HepG2 (cell line): ENCODE measurements around the gene GBP3. TPM values are rescaled to one million over a fixed set of nuclear protein-coding genes. Genes with fewer than 3 reads are reported as not detected.

Experiments used
- AHDC1 ChIP-seq: sonication (generic); formaldehyde crosslinking; IDR thresholded peaks from 2 replicates; pipeline ENCODE4 v1.5.1; 2020; ENCODE audit warnings: mild to moderate bottlenecking, missing genetic modification reagents, borderline replicate concordance
- CREM ChIP-seq, 2 experiments: sonication (generic) in 1 of 2; formaldehyde crosslinking in 1 of 2; IDR thresholded peaks; 2 replicates each; pipeline versions ENCODE4 v1.4.0 to v1.6.1; 2016 to 2020; ENCODE audit warnings: antibody characterized with exemption in 1 of 2, mild to moderate bottlenecking in 1 of 2, missing genetic modification reagents in 1 of 2
- FOXA3 ChIP-seq: IDR thresholded peaks from 2 replicates; pipeline ENCODE4 v1.6.1; 2016; ENCODE audit warnings: missing genetic modification reagents, missing compliant biosample characterization
- GTF2F1 ChIP-seq: fragments of 150-350 bp; IDR thresholded peaks from 2 replicates; pipeline ENCODE4 v1.6.1; 2014; ENCODE audit warnings: low read length
- HNF1B ChIP-seq: sonication (generic); formaldehyde crosslinking; IDR thresholded peaks from 2 replicates; pipeline ENCODE4 v1.5.1; 2020; ENCODE audit warnings: mild to moderate bottlenecking, moderate library complexity, missing genetic modification reagents
- HOXA3 ChIP-seq: sonication (generic); formaldehyde crosslinking; IDR thresholded peaks from 2 replicates; pipeline ENCODE4 v1.5.0; 2020; ENCODE audit warnings: missing genetic modification reagents
- NONO ChIP-seq, 2 experiments: fragments of 450-650 bp in 1 of 2; sonication (generic) in 1 of 2; formaldehyde crosslinking in 1 of 2; IDR thresholded peaks in 1 of 2; conservative IDR thresholded peaks in 1 of 2; 2 replicates each; pipeline versions ENCODE4 v1.6.1 to v1.8.0; 2017 to 2022; ENCODE audit warnings: mild to moderate bottlenecking in 1 of 2, missing genetic modification reagents in 1 of 2, moderate library complexity in 1 of 2
- SCMH1 ChIP-seq: sonication (generic); formaldehyde crosslinking; IDR thresholded peaks from 2 replicates; pipeline ENCODE4 v1.9.0; 2021; ENCODE audit warnings: missing genetic modification reagents, mild to moderate bottlenecking, borderline replicate concordance
- SMAD3 ChIP-seq: sonication (generic); formaldehyde crosslinking; IDR thresholded peaks from 2 replicates; pipeline ENCODE4 v1.4.0; 2020; ENCODE audit warnings: missing genetic modification reagents
- TMF1 ChIP-seq: sonication (generic); formaldehyde crosslinking; IDR thresholded peaks from 2 replicates; pipeline ENCODE4 v1.8.1; 2022; ENCODE audit warnings: low read depth, missing genetic modification reagents
- YEATS4 ChIP-seq: sonication (generic); formaldehyde crosslinking; IDR thresholded peaks from 2 replicates; pipeline ENCODE4 v1.4.0; 2020; ENCODE audit warnings: missing genetic modification reagents, borderline replicate concordance
- YY1 ChIP-seq: IDR thresholded peaks from 2 replicates; pipeline ENCODE4 v1.6.1; 2011; ENCODE audit warnings: low read length, low read depth, moderate library complexity, mild to moderate bottlenecking; ENCODE audit not compliant: insufficient read depth, insufficient replicate concordance
- ZBTB7B ChIP-seq: sonication (generic); formaldehyde crosslinking; IDR thresholded peaks from 2 replicates; pipeline ENCODE4 v1.4.0; 2020; ENCODE audit warnings: missing genetic modification reagents
- ZMYM2 ChIP-seq: sonication (generic); formaldehyde crosslinking; IDR thresholded peaks from 2 replicates; pipeline ENCODE4 v1.8.0; 2022; ENCODE audit warnings: mild to moderate bottlenecking, missing genetic modification reagents
- ZNF10 ChIP-seq: sonication (generic); formaldehyde crosslinking; IDR thresholded peaks from 2 replicates; pipeline ENCODE4 v1.4.0; 2020; ENCODE audit warnings: mild to moderate bottlenecking, low read depth, missing genetic modification reagents, borderline replicate concordance
- ZNF12 ChIP-seq: sonication (generic); formaldehyde crosslinking; IDR thresholded peaks from 2 replicates; pipeline ENCODE4 v1.5.0; 2020; ENCODE audit warnings: missing genetic modification reagents
- ZNF124 ChIP-seq: sonication (generic); formaldehyde crosslinking; IDR thresholded peaks from 2 replicates; pipeline ENCODE4 v1.4.0; 2020; ENCODE audit warnings: missing genetic modification reagents
- ZNF17 ChIP-seq: sonication (generic); formaldehyde crosslinking; IDR thresholded peaks from 2 replicates; pipeline ENCODE4 v1.5.0; 2020; ENCODE audit warnings: mild to moderate bottlenecking, missing genetic modification reagents
- ZNF562 ChIP-seq: sonication (generic); formaldehyde crosslinking; IDR thresholded peaks from 2 replicates; pipeline ENCODE4 v1.8.0; 2022; ENCODE audit warnings: missing genetic modification reagents, borderline replicate concordance
- ZNF563 ChIP-seq: sonication (generic); formaldehyde crosslinking; IDR thresholded peaks from 2 replicates; pipeline ENCODE4 v1.8.0; 2022; ENCODE audit warnings: mild to moderate bottlenecking, moderate library complexity, missing genetic modification reagents
- ZNF616 ChIP-seq: sonication (generic); formaldehyde crosslinking; IDR thresholded peaks from 2 replicates; pipeline ENCODE4 v1.5.0; 2020; ENCODE audit warnings: low read depth, mild to moderate bottlenecking, missing genetic modification reagents
- ZNF644 ChIP-seq: IDR thresholded peaks from 2 replicates; pipeline ENCODE4 v1.6.1; 2016; ENCODE audit warnings: low read depth
- ZNF776 ChIP-seq: sonication (generic); formaldehyde crosslinking; IDR thresholded peaks from 2 replicates; pipeline ENCODE4 v1.4.0; 2020; ENCODE audit warnings: mild to moderate bottlenecking, missing genetic modification reagents
- polyA plus RNA-seq, 8 experiments: library from polyadenylated mRNA; depleted of rRNA in 3 of 8; stranded (reverse) in 7 of 8; unstranded in 1 of 8; fragments of >200 nt; fragmentation: Illumina TruSeq in 4 of 8; extraction: Trizol in 4 of 8; gene quantifications; 2 replicates each; pipeline versions ENCODE4 v1.2.1 to v1.2.3, GENCODE V29; 2011 to 2016; ENCODE audit warnings: low read depth in 4 of 8, missing spikeins in 1 of 8, mixed read lengths in 1 of 8; ENCODE audit not compliant: insufficient read depth in 1 of 8
- total RNA-seq, 5 experiments: library from RNA; depleted of rRNA; stranded (reverse); fragments of >200 nt; fragmentation: Illumina TruSeq; extraction: Trizol; gene quantifications; 2 replicates each; pipeline ENCODE4 v1.2.3, GENCODE V29; 2016; ENCODE audit warnings: low read depth in 1 of 5

The GBP3 gene
- total and polyA plus RNA-seq, 2 of the 13 experiments (the other 11 are each of a cell fraction or from before 2014, with no cell fraction given) = 0.16 to 0.46 TPM

GRCh38 chr1:89044970-89045721 lies 22.5 kb upstream of the GBP3 start (continued):
- 0 out of 2 replicates have a peak, but pooled peaks have one; percentile 53 for TF ChIP-seq ZMYM2 (CRISPR knock-in tag)
- peak; percentile 85 for TF ChIP-seq ZNF12 (CRISPR knock-in tag)
- no peak for TF ChIP-seq ZNF776
- TF ChIP-seq SCMH1 (CRISPR knock-in tag) = no peak
- TF ChIP-seq HNF1B (CRISPR knock-in tag) = peak; percentile 88; the same call in 1 of the 2 replicates
- TF ChIP-seq GTF2F1 = no peak
- TF ChIP-seq ZBTB7B (CRISPR knock-in tag) = peak; percentile 54; the same call in 1 of the 2 replicates
- TF ChIP-seq ZNF562 (CRISPR knock-in tag) = no peak
- TF ChIP-seq YEATS4 (CRISPR knock-in tag) = peak; percentile 68
- TF ChIP-seq ZNF124 (CRISPR knock-in tag) = 0 out of 2 replicates have a peak, but pooled peaks have one; percentile 71
- TF ChIP-seq ZNF616 = no peak
- no peak for TF ChIP-seq ZNF10
- no peak for TF ChIP-seq ZNF17 (CRISPR knock-in tag)
- TF ChIP-seq FOXA3 (CRISPR knock-in tag) = peak; percentile 79
- TF ChIP-seq YY1 = no peak
- TF ChIP-seq HOXA3 = peak; percentile 72; the same call in 1 of the 2 replicates
- peak; percentile 89 for TF ChIP-seq ZNF644
- no peak for TF ChIP-seq ZNF563 (CRISPR knock-in tag)
- 0 out of 2 replicates have a peak, but pooled peaks have one; percentile 47 for TF ChIP-seq SMAD3
- TF ChIP-seq AHDC1 = peak; percentile 92; the same call in 1 of the 2 replicates
- TF ChIP-seq TMF1 (CRISPR knock-in tag) = no peak
- no peak for TF ChIP-seq NONO (IDR thresholded peaks at IDR 0.05)
- 0 out of 2 replicates have a peak, but pooled peaks have one; percentile 27 for TF ChIP-seq NONO (CRISPR knock-in tag; conservative IDR thresholded peaks at IDR 0.05)
- TF ChIP-seq CREM (IDR thresholded peaks at IDR 0.05) = peak; percentile 70
- TF ChIP-seq CREM (CRISPR knock-in tag; IDR thresholded peaks at IDR 0.05) = no peak
